Mononuclear cell (primary cell): ENCODE measurements around the gene TLX2. TPM values are rescaled to one million over a fixed set of nuclear protein-coding genes. Genes with fewer than 3 reads are reported as not detected.

Experiments used
- H3K27me3 ChIP-seq: 2 replicates; pipeline ENCODE4 v1.6.0; 2011; ENCODE audit warnings: low read length, control low read depth; ENCODE audit not compliant: insufficient read depth
- H3K4me1 ChIP-seq: 2 replicates; pipeline ENCODE4 v1.5.1; 2011; ENCODE audit warnings: mild to moderate bottlenecking, low read length, control low read depth; ENCODE audit not compliant: insufficient read depth
- H3K4me3 ChIP-seq: 2 replicates; pipeline ENCODE4 v1.5.1; 2011; ENCODE audit warnings: mild to moderate bottlenecking, low read length, moderate library complexity
- H3K9me3 ChIP-seq: 2 replicates; pipeline ENCODE4 v1.5.1; 2011; ENCODE audit warnings: low read depth, mild to moderate bottlenecking, control low read depth, low read length
- total RNA-seq: library from RNA; depleted of rRNA; stranded (reverse); fragments of >200 nt; gene quantifications from one replicate; pipeline ENCODE4 v1.2.3, GENCODE V29; 2012

TLX2 gene
- total RNA-seq, 1 donor: 0.10 TPM

- Histone ChIP-seq H3K4me1 (peaks cover 30% of the 10 kb centered on the region), H3K9me3 (no peaks in the 10 kb centered on the region), H3K4me3 (no peak overlapping the region), H3K27me3 (no peaks in the 10 kb centered on the region)
These were observed 17.4 kb downstream of the TLX2 start for GRCh38 chr2:74531666-74532065.

GRCh38 chr2:74532222-74532621 lies 18.0 kb downstream of the TLX2 start:
- H3K27me3 ChIP-seq: no peaks in the 10 kb centered on the region
- H3K4me3 ChIP-seq: no peak overlapping the region
- H3K4me1 ChIP-seq: peaks cover 30% of the 10 kb centered on the region
- no peaks in the 10 kb centered on the region for H3K9me3 ChIP-seq

GRCh38 chr2:74533464-74533863 lies 19.2 kb downstream of the TLX2 start:
- no peaks in the 10 kb centered on the region for H3K9me3 ChIP-seq
- no peaks in the 10 kb centered on the region for H3K27me3 ChIP-seq
- H3K4me3 ChIP-seq: no peak overlapping the region
- peaks cover 23% of the 10 kb centered on the region for H3K4me1 ChIP-seq

GRCh38 chr2:74534411-74534810 lies 20.2 kb downstream of the TLX2 start:
- H3K9me3 ChIP-seq: no peaks in the 10 kb centered on the region
- H3K4me1 ChIP-seq: peaks cover 24% of the 10 kb centered on the region
- H3K4me3 ChIP-seq: no peak overlapping the region
- H3K27me3 ChIP-seq: no peaks in the 10 kb centered on the region

GRCh38 chr2:74535440-74535965 lies 21.3 kb downstream of the TLX2 start:
- peaks cover 24% of the 10 kb centered on the region for H3K4me1 ChIP-seq
- no peaks in the 10 kb centered on the region for H3K27me3 ChIP-seq
- no peak overlapping the region for H3K4me3 ChIP-seq
- H3K9me3 ChIP-seq: no peaks in the 10 kb centered on the region

- H3K9me3 ChIP-seq: no peaks in the 10 kb centered on the region
- no peaks in the 10 kb centered on the region for H3K27me3 ChIP-seq
- H3K4me3 ChIP-seq: no peak overlapping the region
- peaks cover 16% of the 10 kb centered on the region for H3K4me1 ChIP-seq
These were observed 22.1 kb downstream of the TLX2 start for GRCh38 chr2:74536166-74536950.

GRCh38 chr2:74537140-74537539 lies 22.9 kb downstream of the TLX2 start:
- peaks cover 11% of the 10 kb centered on the region for H3K4me1 ChIP-seq
- no peak overlapping the region for H3K4me3 ChIP-seq
- H3K9me3 ChIP-seq: no peaks in the 10 kb centered on the region
- H3K27me3 ChIP-seq: no peaks in the 10 kb centered on the region

GRCh38 chr2:74538881-74539339 lies 24.7 kb downstream of the TLX2 start:
- no peak overlapping the region for H3K4me3 ChIP-seq
- no peaks in the 10 kb centered on the region for H3K9me3 ChIP-seq
- H3K4me1 ChIP-seq: peaks cover 11% of the 10 kb centered on the region
- H3K27me3 ChIP-seq: no peaks in the 10 kb centered on the region

- H3K9me3 ChIP-seq: no peaks in the 10 kb centered on the region
- no peak overlapping the region for H3K4me3 ChIP-seq
- no peaks in the 10 kb centered on the region for H3K27me3 ChIP-seq
- peaks cover 11% of the 10 kb centered on the region for H3K4me1 ChIP-seq
These were observed 26.0 kb downstream of the TLX2 start for GRCh38 chr2:74540291-74540690.

GRCh38 chr2:74542978-74543377 lies 28.7 kb downstream of the TLX2 start:
- H3K9me3 ChIP-seq: no peaks in the 10 kb centered on the region
- no peak overlapping the region for H3K4me3 ChIP-seq
- peaks cover 11% of the 10 kb centered on the region for H3K4me1 ChIP-seq
- H3K27me3 ChIP-seq: peaks cover 9% of the 10 kb centered on the region

GRCh38 chr2:74544634-74545033 lies 30.4 kb downstream of the TLX2 start:
- Histone ChIP-seq H3K27me3 (peaks cover 23% of the 10 kb centered on the region), H3K4me1 (peaks cover 15% of the 10 kb centered on the region), H3K9me3 (no peaks in the 10 kb centered on the region), H3K4me3 (no peak overlapping the region)

GRCh38 chr2:74546004-74546403 lies 31.8 kb downstream of the TLX2 start:
- no peak overlapping the region for H3K4me3 ChIP-seq

GRCh38 chr2:74548285-74548899 lies 34.1 kb downstream of the TLX2 start:
- H3K9me3 ChIP-seq: no peaks in the 10 kb centered on the region
- peaks cover 22% of the 10 kb centered on the region for H3K4me1 ChIP-seq
- peaks cover 28% of the 10 kb centered on the region for H3K27me3 ChIP-seq
- H3K4me3 ChIP-seq: peak overlapping the region; percentile 38

More at GRCh38 chr2:74546004-74546403, 31.8 kb downstream of the TLX2 start:
- Histone ChIP-seq H3K9me3 (no peaks in the 10 kb centered on the region), H3K4me1 (peaks cover 19% of the 10 kb centered on the region), H3K27me3 (peaks cover 28% of the 10 kb centered on the region)

GRCh38 chr2:74548900-74549826 lies 34.9 kb downstream of the TLX2 start:
- Histone ChIP-seq H3K9me3 (no peaks in the 10 kb centered on the region), H3K27me3 (peaks cover 28% of the 10 kb centered on the region), H3K4me1 (peaks cover 30% of the 10 kb centered on the region), H3K4me3 (peak overlapping the region; percentile 38)

GRCh38 chr2:74550231-74550630 lies 36.0 kb downstream of the TLX2 start:
- Histone ChIP-seq H3K27me3 (peaks cover 28% of the 10 kb centered on the region), H3K4me1 (peaks cover 31% of the 10 kb centered on the region), H3K4me3 (no peak overlapping the region), H3K9me3 (no peaks in the 10 kb centered on the region)
